Measurements from ENCODE around the gene NFIB. TPM values are rescaled to one million over a fixed set of nuclear protein-coding genes. Genes with fewer than 3 reads are reported as not detected.

NFIB gene
- polyA plus RNA-seq, 1 of the 3 experiments (the other 2 are of a cell fraction) = 9.2 TPM

DNA sequence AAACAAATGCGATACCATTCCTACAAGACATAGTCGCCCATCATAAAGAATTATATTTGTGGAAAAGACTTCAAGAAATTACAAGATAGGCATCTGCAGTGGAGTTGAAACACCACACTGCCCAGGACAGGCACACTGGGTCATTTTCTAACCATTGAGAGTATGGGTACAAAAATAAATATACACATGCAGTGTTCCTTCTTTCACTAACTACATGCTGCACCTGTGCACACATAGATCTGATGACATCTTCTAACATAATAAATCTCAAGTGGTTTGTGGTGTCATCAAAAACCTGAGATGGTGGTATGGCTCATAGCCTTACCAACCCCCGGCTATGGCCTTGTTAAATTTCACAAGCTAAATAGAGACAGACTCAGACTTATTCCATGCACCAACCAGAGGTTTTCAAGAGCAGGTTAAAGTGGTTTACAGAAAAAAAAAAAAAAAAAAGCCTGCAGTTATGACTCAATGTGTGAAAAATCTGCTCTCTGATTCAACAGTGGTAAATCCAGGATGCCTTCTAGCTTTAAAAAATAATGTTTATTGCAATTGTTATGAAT, 12.4 kb upstream of the NFIB start (continued):
- TF ChIP-seq FOSL2 (IDR thresholded peaks at IDR 0.05; ENCODE audit: borderline replicate concordance, low read depth) = peak; percentile 75; the same call in 1 of the 2 replicates
- no peak for TF ChIP-seq RFX5 (IDR thresholded peaks at IDR 0.05; ENCODE audit: low read length)
- no peak for TF ChIP-seq RAD21 (IDR thresholded peaks at IDR 0.05; ENCODE audit: low read length)
- TF ChIP-seq CHD2 (IDR thresholded peaks at IDR 0.05; ENCODE audit: low read length, partially characterized antibody) = no peak
- TF ChIP-seq, protein P1, sequence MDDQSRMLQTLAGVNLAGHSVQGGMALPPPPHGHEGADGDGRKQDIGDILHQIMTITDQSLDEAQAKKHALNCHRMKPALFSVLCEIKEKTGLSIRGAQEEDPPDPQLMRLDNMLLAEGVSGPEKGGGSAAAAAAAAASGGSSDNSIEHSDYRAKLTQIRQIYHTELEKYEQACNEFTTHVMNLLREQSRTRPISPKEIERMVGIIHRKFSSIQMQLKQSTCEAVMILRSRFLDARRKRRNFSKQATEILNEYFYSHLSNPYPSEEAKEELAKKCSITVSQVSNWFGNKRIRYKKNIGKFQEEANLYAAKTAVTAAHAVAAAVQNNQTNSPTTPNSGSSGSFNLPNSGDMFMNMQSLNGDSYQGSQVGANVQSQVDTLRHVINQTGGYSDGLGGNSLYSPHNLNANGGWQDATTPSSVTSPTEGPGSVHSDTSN (IDR thresholded peaks at IDR 0.05) = peak; percentile 56
- TF ChIP-seq, protein P2, sequence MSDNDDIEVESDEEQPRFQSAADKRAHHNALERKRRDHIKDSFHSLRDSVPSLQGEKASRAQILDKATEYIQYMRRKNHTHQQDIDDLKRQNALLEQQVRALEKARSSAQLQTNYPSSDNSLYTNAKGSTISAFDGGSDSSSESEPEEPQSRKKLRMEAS (IDR thresholded peaks at IDR 0.05; ENCODE audit: low read depth) = no peak
- TF ChIP-seq MXI1 (IDR thresholded peaks at IDR 0.05; ENCODE audit: low read depth, low read length) = peak; percentile 22; the same call in 1 of the 2 replicates
- TF ChIP-seq YY1 (IDR thresholded peaks at IDR 0.05; ENCODE audit: low read depth) = no peak
- TF ChIP-seq TAF1 (IDR thresholded peaks at IDR 0.05; ENCODE audit: borderline replicate concordance, low read depth, low read length) = no peak
- TF ChIP-seq, protein P3, sequence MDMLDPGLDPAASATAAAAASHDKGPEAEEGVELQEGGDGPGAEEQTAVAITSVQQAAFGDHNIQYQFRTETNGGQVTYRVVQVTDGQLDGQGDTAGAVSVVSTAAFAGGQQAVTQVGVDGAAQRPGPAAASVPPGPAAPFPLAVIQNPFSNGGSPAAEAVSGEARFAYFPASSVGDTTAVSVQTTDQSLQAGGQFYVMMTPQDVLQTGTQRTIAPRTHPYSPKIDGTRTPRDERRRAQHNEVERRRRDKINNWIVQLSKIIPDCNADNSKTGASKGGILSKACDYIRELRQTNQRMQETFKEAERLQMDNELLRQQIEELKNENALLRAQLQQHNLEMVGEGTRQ (IDR thresholded peaks at IDR 0.05; ENCODE audit: borderline replicate concordance, low read depth, low read length) = no peak
- no peak for TF ChIP-seq SIN3A (IDR thresholded peaks at IDR 0.05; ENCODE audit: borderline replicate concordance, low read depth, low read length)
- TF ChIP-seq POLR2AphosphoS5 (IDR thresholded peaks at IDR 0.05; ENCODE audit: low read depth, low read length) = no peak
- TF ChIP-seq GATA2 (CRISPR knock-in tag; IDR thresholded peaks at IDR 0.05) = peak; percentile 23; the same call in 1 of the 2 replicates
- TF ChIP-seq FOXJ3 (CRISPR knock-in tag; IDR thresholded peaks at IDR 0.05) = no peak
- TF ChIP-seq, protein P4, sequence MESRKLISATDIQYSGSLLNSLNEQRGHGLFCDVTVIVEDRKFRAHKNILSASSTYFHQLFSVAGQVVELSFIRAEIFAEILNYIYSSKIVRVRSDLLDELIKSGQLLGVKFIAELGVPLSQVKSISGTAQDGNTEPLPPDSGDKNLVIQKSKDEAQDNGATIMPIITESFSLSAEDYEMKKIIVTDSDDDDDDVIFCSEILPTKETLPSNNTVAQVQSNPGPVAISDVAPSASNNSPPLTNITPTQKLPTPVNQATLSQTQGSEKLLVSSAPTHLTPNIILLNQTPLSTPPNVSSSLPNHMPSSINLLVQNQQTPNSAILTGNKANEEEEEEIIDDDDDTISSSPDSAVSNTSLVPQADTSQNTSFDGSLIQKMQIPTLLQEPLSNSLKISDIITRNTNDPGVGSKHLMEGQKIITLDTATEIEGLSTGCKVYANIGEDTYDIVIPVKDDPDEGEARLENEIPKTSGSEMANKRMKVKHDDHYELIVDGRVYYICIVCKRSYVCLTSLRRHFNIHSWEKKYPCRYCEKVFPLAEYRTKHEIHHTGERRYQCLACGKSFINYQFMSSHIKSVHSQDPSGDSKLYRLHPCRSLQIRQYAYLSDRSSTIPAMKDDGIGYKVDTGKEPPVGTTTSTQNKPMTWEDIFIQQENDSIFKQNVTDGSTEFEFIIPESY (IDR thresholded peaks at IDR 0.05; ENCODE audit: borderline replicate concordance, low read depth) = no peak
- TF ChIP-seq MEF2A (IDR thresholded peaks at IDR 0.05; ENCODE audit: borderline replicate concordance, low read depth) = no peak
- no peak for TF ChIP-seq SMC3 (IDR thresholded peaks at IDR 0.05; ENCODE audit: low read depth, low read length)
- TF ChIP-seq EZH2phosphoT487 (IDR thresholded peaks at IDR 0.05; ENCODE audit: borderline replicate concordance, low read depth) = no peak
- TF ChIP-seq TEAD4 (IDR thresholded peaks at IDR 0.05; ENCODE audit: borderline replicate concordance, insufficient read depth) = 0 out of 2 replicates have a peak, but pooled peaks have one; percentile 20
- TF ChIP-seq, protein P5, sequence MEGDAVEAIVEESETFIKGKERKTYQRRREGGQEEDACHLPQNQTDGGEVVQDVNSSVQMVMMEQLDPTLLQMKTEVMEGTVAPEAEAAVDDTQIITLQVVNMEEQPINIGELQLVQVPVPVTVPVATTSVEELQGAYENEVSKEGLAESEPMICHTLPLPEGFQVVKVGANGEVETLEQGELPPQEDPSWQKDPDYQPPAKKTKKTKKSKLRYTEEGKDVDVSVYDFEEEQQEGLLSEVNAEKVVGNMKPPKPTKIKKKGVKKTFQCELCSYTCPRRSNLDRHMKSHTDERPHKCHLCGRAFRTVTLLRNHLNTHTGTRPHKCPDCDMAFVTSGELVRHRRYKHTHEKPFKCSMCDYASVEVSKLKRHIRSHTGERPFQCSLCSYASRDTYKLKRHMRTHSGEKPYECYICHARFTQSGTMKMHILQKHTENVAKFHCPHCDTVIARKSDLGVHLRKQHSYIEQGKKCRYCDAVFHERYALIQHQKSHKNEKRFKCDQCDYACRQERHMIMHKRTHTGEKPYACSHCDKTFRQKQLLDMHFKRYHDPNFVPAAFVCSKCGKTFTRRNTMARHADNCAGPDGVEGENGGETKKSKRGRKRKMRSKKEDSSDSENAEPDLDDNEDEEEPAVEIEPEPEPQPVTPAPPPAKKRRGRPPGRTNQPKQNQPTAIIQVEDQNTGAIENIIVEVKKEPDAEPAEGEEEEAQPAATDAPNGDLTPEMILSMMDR (IDR thresholded peaks at IDR 0.05) = no peak

Measured in SK-N-SH (cell line).